HG03159 (cell line): ENCODE measurements around the gene TTLL11.

Experiments used
- ATAC-seq: cut with Tn5 transposase; IDR thresholded peaks from one replicate; pipeline ENCODE4 v1.9.1; 2021; ENCODE audit warnings: mild to moderate bottlenecking, moderate library complexity; ENCODE audit not compliant: unreplicated experiment

The TTLL11 gene

GRCh38 chr9:121860744-121861143 is 232.4 kb downstream of the TTLL11 start:
- no peak for ATAC-seq

GRCh38 chr9:121860213-121860612 is 232.9 kb downstream of the TTLL11 start:
- no peak for ATAC-seq

GRCh38 chr9:121859646-121860045 is 233.5 kb downstream of the TTLL11 start:
- no peak for ATAC-seq

GRCh38 chr9:121858788-121859187 is 234.3 kb downstream of the TTLL11 start:
- ATAC-seq = no peak

- ATAC-seq = no peak
Measured at GRCh38 chr9:121857928-121858327, 235.2 kb downstream of the TTLL11 start.

GRCh38 chr9:121855476-121855875 is 237.6 kb downstream of the TTLL11 start:
- ATAC-seq = no peak

- no peak for ATAC-seq
Measured at GRCh38 chr9:121853617-121854395, 239.3 kb downstream of the TTLL11 start.

GRCh38 chr9:121852651-121853616 is 240.2 kb downstream of the TTLL11 start:
- ATAC-seq = no peak

- no peak for ATAC-seq
Measured at GRCh38 chr9:121852241-121852640, 240.9 kb downstream of the TTLL11 start.

GRCh38 chr9:121851641-121852091 is 241.4 kb downstream of the TTLL11 start:
- no peak for ATAC-seq

GRCh38 chr9:121850366-121850765 is 242.7 kb downstream of the TTLL11 start:
- no peak for ATAC-seq

- no peak for ATAC-seq
Measured at GRCh38 chr9:121849554-121849953, 243.6 kb downstream of the TTLL11 start.

GRCh38 chr9:121844562-121844961 is 248.5 kb downstream of the TTLL11 start:
- no peak for ATAC-seq

- no peak for ATAC-seq
Measured at GRCh38 chr9:121844098-121844497, 249.0 kb downstream of the TTLL11 start.

- no peak for ATAC-seq
Measured at GRCh38 chr9:121842612-121842978, 250.5 kb downstream of the TTLL11 start.

- no peak for ATAC-seq
Measured at GRCh38 chr9:121841771-121842611, 251.1 kb downstream of the TTLL11 start.

- ATAC-seq = no peak
Measured at GRCh38 chr9:121840838-121841760, 252.0 kb downstream of the TTLL11 start.

GRCh38 chr9:121839726-121840500 is 253.2 kb downstream of the TTLL11 start:
- no peak for ATAC-seq
